Stimulated activated CD8-positive, alpha-beta memory T cell treated with anti-CD3 and anti-CD28 coated beads, Interleukin-7, amount 100 ng/mL, for 48 hours (primary cell): Measurements from ENCODE around the gene HECW1.
"Not testable (repeated sequence)": the region's sequence is repeated elsewhere in the genome, so short reads cannot be mapped to it uniquely, and the experiment has no call there.

Source experiments
- DNase-seq, 2 donors: peaks; one replicate each; pipeline ENCODE4 v3.0.0-alpha.2; 2020; ENCODE audit warnings: low read depth in 1 of 2; ENCODE audit errors: extremely low read depth in 1 of 2

HECW1 gene

DNA sequence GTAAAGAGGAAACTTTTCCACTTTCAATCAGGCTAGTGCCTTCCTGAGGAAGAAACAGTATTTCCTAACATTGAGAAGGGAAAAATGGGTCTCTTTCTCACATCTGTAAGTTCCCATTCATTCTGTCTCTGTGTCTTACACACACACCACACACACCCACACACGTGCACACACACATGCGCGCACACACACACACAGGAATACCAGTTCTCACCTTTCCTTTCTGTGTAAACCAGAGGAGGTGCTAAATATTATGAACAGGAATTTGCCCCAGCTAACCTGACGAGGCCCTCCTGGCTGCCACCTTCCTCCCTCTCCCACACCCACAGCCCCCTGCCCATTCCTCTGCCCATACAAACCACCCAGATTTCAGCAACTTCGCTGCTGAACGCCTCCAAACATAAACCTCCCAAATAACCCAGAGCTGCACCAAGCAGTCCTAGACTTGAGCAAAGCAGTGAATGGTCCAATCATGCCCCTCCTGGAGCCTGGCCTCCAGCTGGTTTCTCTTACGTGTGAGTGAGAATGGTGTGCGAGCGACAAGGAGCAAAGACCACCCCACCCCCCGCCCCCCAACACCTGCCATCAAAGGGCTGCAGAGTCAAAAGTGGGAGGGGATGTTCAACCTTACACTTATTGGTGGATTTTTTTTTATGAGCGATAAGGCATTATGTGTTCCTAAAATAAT is 190.5 kb downstream of the HECW1 start:
- DNase-seq = no peak

GRCh38 chr7:43303740-43304241 is 191.3 kb downstream of the HECW1 start:
- DNase-seq = peak in 1 of 2 donors; percentile 51

DNA sequence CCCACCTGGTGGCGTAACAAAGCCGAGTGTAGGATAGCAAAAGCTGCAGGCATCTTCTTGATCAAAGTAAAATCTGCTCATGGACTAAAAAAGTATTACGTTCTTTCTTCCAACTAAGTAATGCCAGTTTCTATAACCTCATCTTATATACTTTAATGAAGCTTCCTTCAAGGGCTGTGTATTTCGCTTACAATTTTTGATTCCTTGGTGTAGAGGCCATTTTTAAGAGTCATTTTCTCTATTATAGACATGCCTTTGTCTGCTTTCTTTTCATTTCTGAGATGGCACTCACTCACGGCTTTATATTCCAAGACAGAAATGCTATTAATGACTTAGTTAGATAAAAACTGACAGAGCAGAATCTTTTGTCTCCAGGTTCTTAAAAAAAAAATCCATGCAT is 194.0 kb downstream of the HECW1 start:
- DNase-seq = no peak

DNA sequence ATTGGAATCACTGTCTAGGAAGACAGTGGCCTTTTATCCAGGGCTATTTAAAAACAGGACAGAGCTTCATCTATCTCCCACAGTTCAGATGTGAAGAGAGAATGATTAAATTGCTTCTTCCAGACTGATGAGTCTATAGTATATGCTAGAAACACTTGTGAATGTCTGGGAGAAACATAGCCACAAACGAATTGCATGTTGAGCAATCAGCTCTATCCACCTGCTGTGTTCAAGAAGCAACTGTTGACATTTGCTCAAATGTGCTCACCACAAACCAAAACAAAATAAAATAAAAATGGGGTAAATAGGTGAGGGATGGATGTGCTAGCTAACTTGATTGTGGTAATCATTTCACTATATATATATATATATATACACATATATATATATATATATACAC is 195.1 kb downstream of the HECW1 start:
- no peak for DNase-seq

DNA sequence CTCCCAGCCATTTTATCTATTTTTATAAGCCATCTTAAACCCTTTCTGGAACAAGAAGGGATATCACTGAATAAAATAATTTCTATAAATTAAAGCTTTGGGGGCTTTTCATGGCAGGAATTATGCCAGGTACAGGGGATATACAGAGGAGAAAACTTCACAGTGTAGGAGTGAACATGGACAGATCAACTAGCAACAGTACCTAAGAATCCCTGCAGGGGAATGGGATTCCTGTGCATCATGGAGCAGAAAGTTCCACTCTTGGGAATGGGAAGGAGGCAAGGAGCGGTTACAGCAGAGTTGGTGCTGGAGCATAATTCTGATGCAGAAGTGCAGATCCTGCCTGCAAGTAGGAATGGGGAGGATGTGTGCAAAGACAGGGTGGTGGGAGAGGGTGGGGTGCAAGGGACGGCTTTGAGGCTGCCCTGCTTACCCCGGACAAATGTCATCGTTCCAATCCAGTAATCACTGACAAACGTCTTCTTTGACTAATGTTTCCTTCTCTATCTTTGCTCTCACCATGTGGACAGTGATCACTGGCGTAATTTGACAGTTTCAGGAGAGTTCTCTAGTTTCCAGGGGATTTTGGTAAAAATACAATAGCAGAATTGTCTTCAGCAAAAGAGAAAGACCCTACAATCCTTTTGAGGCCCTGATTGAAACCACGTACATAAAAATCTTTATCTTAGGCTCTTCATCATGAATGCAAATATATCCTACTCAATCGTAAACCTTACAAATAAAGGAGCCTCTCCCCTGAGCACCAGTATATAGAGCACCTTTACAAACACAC is 196.7 kb downstream of the HECW1 start:
- no peak for DNase-seq

DNA sequence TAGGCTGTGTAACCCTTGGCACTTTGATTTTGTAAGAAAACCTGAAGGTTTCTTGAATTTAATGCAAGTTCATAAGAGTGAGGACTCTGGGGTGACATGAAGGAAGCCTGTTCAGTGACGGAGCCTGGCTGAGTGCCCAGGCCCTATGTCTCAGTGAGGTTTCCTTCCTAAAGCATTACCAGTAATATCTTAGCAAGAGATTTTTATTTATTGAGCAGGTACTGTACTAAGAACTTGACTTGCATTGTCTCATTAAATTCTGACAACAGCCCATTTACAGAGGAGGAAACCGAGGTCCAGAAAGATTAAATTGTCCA is 197.2 kb downstream of the HECW1 start:
- DNase-seq = no peak

DNA sequence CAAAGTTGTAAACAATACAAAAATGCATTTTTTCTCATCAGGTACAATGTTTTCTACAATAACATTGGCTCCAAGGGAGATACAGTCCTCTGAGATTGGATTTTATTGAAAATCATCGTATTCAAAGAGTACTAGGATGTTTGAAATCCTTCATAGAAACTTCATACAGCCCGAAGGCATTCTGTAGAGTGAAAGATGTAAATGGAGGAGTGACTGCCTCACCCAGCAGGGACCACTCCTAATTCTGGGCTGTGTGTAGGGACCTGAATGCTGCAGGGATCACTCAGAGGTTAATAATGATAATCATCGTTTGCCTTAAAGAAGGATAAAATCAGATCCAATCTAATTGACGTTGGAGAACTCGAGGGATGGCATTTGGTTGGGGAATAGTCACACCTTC is 198.6 kb downstream of the HECW1 start:
- DNase-seq = no peak

DNA sequence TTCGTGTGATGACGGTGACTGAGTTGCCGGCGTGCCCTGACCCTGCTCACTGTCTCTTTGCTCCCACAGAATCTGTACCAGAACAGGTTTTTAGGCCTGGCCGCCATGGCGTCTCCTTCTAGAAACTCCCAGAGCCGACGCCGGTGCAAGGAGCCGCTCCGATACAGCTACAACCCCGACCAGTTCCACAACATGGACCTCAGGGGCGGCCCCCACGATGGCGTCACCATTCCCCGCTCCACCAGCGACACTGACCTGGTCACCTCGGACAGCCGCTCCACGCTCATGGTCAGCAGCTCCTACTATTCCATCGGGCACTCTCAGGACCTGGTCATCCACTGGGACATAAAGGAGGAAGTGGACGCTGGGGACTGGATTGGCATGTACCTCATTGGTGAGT is 199.2 kb downstream of the HECW1 start:
- DNase-seq = no peak

- no peak for DNase-seq
Measured at GRCh38 chr7:43313628-43314378, 201.4 kb downstream of the HECW1 start.

GRCh38 chr7:43314379-43315158 is 202.1 kb downstream of the HECW1 start:
- peak in 1 of 2 donors; percentile 46 for DNase-seq

DNA sequence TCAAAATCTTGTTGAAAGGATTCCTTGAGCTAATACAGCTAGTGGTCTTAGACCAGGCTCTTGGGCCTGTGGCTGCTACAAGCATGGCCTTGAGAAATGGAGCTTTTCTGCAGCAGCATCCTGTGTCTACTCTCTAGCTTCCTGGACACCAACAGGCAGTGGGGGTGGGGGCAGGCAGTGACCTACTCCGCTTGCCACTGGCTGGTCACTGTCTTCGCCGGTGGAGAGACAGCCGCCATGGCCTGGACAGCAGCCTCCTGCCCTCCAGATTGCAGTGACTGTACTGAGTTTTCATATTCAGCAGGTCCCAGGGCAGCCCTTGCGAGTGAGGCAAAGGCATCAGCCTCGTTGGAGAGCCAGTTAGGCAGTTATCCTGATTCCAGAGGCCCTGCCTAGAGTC is 204.6 kb downstream of the HECW1 start:
- DNase-seq = no peak

DNA sequence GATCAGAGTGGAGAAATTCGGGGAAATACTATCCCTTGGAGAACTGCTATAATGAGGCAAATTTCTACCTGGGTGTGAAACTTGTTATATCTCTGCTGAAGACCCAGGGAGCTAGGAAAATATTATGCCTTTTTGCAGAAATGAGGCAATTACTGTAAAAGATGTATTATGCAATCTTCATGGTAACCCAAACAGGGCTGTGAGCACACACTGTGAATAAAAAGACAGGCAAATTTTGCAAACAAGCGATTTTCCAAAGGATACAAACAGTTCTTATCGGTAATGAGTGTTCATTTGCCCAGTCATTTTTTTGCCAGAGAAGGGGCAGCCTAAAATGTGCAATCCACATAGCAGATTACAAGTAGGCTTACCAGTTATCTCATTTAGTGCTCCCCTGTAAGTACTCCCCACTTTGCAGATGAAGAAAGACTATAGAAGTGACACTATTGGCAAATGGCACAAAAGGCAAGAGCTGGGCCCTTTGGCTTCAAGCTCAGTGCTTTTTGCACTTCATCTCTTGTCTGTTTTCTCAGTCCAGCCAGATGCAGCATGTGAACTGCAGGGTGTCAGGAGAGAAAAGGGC is 205.8 kb downstream of the HECW1 start:
- DNase-seq = no peak

GRCh38 chr7:43325595-43325994 is 213.1 kb downstream of the HECW1 start:
- no peak for DNase-seq

DNA sequence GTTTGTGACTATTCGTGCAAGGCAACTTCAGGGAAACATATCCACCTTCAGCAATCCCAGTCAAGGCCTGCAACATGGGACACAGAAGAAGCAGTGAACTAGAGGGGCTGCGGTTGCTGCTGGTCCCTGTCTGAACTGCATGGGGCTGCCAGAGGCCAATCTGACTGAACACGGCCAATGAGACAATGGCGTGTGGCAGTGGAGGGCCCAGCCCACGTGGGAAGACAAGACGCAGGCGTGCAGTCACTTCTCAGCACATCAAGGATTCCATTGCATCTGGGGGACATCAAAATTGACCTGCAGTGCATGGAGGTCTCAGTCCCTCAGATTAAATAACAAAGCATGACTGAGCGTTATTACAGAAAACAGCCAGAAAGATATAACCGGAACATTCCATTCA is 215.9 kb downstream of the HECW1 start:
- no peak for DNase-seq

DNA sequence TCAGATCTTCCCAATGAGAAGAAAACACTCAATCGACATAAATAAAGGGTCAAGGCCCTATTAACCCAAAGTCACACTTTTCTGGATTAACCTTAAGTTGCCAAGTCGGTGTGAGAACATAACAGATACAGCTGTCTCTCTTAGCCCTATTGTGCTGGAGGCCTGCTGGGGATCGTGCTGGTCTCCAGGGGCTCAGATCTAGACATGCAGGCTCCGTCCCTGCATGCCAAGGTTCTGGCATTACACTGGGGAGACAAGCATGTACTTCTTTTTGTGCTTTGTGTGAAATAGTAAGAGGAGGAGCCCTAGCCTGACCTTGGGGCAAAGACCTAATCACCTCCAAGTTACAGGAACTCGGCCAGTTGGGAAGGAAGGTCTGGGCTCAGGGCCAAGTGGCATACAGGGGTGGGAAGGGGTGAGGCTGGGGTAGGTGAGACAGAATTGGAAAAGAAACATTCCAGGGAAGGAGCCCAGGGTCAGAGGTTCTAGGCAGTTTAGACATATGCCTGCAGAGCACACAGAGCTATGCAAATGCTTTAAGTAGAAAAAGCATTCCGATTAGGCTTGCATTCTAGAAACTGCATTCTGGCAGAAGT is 216.4 kb downstream of the HECW1 start:
- no peak for DNase-seq

GRCh38 chr7:43332193-43332796 is 219.8 kb downstream of the HECW1 start:
- no peak for DNase-seq

GRCh38 chr7:43337191-43337590 is 224.7 kb downstream of the HECW1 start:
- DNase-seq = no peak

- no peak for DNase-seq
Measured at GRCh38 chr7:43337811-43338210, 225.4 kb downstream of the HECW1 start.

- DNase-seq = no peak
Measured at GRCh38 chr7:43341132-43341531, 228.7 kb downstream of the HECW1 start.

GRCh38 chr7:43343417-43343816 is 231.0 kb downstream of the HECW1 start:
- not testable (repeated sequence) for DNase-seq
